HG02571 (cell line): ENCODE data around the gene RNF186.

Experiments used
- ATAC-seq: cut with Tn5 transposase; IDR thresholded peaks from one replicate; pipeline ENCODE4 v1.9.1; 2021; ENCODE audit warnings: mild to moderate bottlenecking, moderate library complexity; ENCODE audit not compliant: unreplicated experiment

Gene RNF186

DNA sequence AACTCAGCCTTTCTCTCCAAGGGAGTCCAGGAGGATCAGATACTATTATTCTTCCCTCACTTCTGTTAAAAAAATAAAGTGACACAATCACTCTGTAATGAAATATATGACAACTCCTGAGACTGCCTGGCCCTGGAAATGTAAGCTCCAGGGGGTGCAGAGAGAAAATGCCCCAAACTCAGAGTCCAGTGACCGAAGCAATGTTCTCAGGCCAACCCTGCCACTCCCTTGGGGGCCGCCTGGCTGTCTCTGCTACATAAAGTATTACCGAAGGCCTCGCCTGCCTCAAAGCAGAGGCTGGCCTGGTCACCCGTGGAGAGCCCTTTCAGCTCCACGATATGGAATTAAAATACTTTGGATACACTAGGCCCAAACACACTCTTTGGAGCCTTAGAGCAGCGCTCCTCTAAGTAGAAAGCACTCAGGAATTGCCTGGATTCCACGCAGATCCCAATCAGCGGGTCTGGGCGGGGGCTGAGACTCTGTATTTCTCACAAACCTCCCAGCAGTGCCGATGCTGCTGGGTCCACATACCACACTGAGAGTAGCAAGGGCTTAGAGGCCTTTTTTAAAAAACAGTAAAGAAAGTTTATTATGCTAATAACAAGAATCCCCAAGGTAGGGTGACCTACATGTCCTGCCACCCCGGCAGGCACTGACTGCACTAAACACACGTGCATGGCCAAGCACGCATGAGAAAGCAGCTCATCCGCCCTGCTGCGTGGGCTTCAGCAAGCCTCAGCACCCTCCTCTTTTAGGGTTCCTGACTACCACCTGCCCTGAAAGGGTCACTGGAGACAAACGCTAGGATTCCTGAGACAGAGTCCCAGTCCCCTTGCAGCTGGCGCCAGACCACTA is 46.5 kb downstream of the RNF186 start:
- ATAC-seq, result no peak

DNA sequence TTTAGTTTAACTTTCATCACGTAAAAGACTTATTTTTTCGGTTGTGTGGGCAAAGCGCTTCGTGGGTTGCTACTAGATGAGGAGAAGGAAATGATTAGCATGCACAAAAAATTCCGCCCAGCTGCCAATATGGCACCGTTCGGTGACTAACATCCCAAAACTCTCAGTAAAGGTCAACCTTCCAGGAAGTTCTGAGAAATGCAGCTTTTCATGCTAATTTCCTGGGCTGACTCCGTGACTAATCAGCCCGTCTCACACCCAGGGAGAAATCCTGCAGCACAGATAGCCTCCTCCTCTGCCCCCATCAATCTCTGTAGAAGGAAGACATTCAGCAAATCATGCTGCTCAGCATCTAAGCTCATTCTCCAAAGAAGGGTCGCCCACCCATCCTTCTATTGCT is 49.5 kb downstream of the RNF186 start:
- ATAC-seq, result no peak

DNA sequence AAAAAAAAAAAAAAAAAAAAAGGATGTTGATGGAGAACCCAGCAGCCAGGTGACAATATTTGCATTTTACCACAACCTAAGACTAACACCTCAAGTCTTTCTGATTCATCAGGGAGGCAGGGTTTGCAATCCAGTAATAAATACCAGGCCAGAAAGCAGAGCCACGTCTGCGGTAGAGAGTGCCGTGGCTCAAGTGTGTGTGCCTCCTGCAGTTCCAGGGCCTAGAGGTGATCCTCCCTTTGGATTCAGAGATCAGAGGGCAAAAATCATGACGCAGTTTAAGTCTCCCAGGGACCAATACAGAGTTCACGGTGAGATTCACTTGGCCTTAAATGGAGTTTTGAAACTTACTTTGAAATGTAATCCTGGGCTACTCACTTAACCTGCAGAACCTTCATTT is 50.2 kb downstream of the RNF186 start:
- ATAC-seq, result no peak
